CD8-positive, alpha-beta memory T cell (primary cell): ENCODE results near the gene CHST15. TPM values are rescaled to one million over a fixed set of nuclear protein-coding genes. Genes with fewer than 3 reads are reported as not detected.
A peak's percentile ranks its signal among the peaks of the same experiment; 100 is the strongest.

Experiments used
- CTCF ChIA-PET: fragments of 350-600 bp; sonication (Branson Sonifier 250); formaldehyde crosslinking; loops from one replicate; lab custom pipeline; 2021; ENCODE audit warnings: antibody characterized with exemption; lab: Charles Lee
- POLR2A ChIA-PET: fragments of 350-600 bp; sonication (Branson Sonifier 250); formaldehyde crosslinking; loops from one replicate; lab custom pipeline; 2021; ENCODE audit warnings: antibody characterized with exemption; lab: Charles Lee
- DNase-seq, 5 donors: peaks; one replicate each; pipeline versions ENCODE4 v3.0.0 to v3.0.0-alpha.2; 2020 to 2022; ENCODE audit warnings: mixed read lengths in 1 of 5
- H3K27ac ChIP-seq: one replicate; pipeline ENCODE4 v1.7.0; 2013; ENCODE audit warnings: low read depth, mild to moderate bottlenecking, low read length, moderate library complexity
- H3K27me3 ChIP-seq: 2 replicates; pipeline ENCODE4 v1.7.0; 2013; ENCODE audit warnings: low read length, mild to moderate bottlenecking; ENCODE audit not compliant: insufficient read depth, poor library complexity, severe bottlenecking
- H3K36me3 ChIP-seq: 2 replicates; pipeline ENCODE4 v1.7.0; 2013; ENCODE audit warnings: mild to moderate bottlenecking, low read length, moderate library complexity; ENCODE audit not compliant: insufficient read depth
- H3K4me1 ChIP-seq: 2 replicates; pipeline ENCODE4 v1.7.0; 2013; ENCODE audit warnings: mild to moderate bottlenecking, low read length, moderate library complexity; ENCODE audit not compliant: insufficient read depth
- H3K4me3 ChIP-seq: 2 replicates; pipeline ENCODE4 v1.7.0; 2013; ENCODE audit warnings: mild to moderate bottlenecking, low read length
- H3K9me3 ChIP-seq: 2 replicates; pipeline ENCODE4 v1.7.0; 2013; ENCODE audit warnings: mild to moderate bottlenecking, low read length
- H3K27ac Mint-ChIP-seq, 8 donors: one replicate each; pipeline ENCODE4 v1.8.0; 2020 to 2021; ENCODE audit warnings: mixed read lengths in 8 of 8, mild to moderate bottlenecking in 6 of 8, inconsistent platforms in 3 of 8, moderate library complexity in 3 of 8
- H3K27me3 Mint-ChIP-seq, 2 donors: one replicate each; pipeline ENCODE4 v1.8.0; 2020 to 2021; ENCODE audit warnings: mixed read lengths in 2 of 2, mild to moderate bottlenecking in 1 of 2, moderate library complexity in 1 of 2
- H3K36me3 Mint-ChIP-seq, 3 donors: one replicate each; pipeline ENCODE4 v1.8.0; 2020 to 2021; ENCODE audit warnings: mixed read lengths in 3 of 3, inconsistent platforms in 1 of 3, mild to moderate bottlenecking in 1 of 3
- H3K4me1 Mint-ChIP-seq, 3 donors: one replicate each; pipeline ENCODE4 v1.8.0; 2020 to 2021; ENCODE audit warnings: mixed read lengths in 3 of 3, inconsistent platforms in 1 of 3, mild to moderate bottlenecking in 1 of 3
- H3K4me3 Mint-ChIP-seq, 7 donors: one replicate each; pipeline ENCODE4 v1.8.0; 2020 to 2021; ENCODE audit warnings: mixed read lengths in 7 of 7, mild to moderate bottlenecking in 6 of 7, moderate library complexity in 4 of 7, inconsistent platforms in 2 of 7
- H3K9me3 Mint-ChIP-seq, 5 donors: one replicate each; pipeline ENCODE4 v1.8.0; 2020 to 2022; ENCODE audit warnings: mixed read lengths in 5 of 5, mild to moderate bottlenecking in 3 of 5, moderate library complexity in 2 of 5, inconsistent platforms in 1 of 5
- polyA plus RNA-seq: library from polyadenylated mRNA; unstranded; fragments of 300-500 nt; fragmentation: Illumina TruSeq; gene quantifications from one replicate; pipeline ENCODE4 v1.2.3, GENCODE V29; 2021
- total RNA-seq, 2 experiments: library from RNA; stranded (reverse); gene quantifications; one replicate each; pipeline ENCODE4 v1.2.3, GENCODE V29; 2021

Gene CHST15
- total and polyA plus RNA-seq, 3 experiments from 2014 or later, result 0.18 to 0.24 TPM; not detected in 1

GRCh38 chr10:123996302-123996701 is 97.1 kb downstream of the CHST15 start:
- H3K4me3 Mint-ChIP-seq, result no peak overlapping the region
- no peaks in the 10 kb centered on the region for H3K9me3 ChIP-seq
- H3K36me3 Mint-ChIP-seq, result no peaks in the 10 kb centered on the region
- peaks cover 0 to 4% (median 0%) of the 10 kb centered on the region in 5 donors for H3K9me3 Mint-ChIP-seq
- ChIA-PET POLR2A (no interaction called here), CTCF (interaction anchor here (0.9 to 4.0 kb wide), 6 partner anchors 15 to 1051 kb away, joined by 3 to 92 read pairs (median 4); no protein-coding TSS in a partner anchor)
- no peak overlapping the region for H3K27ac ChIP-seq
- no peak for DNase-seq
- H3K4me1 ChIP-seq, result peaks cover 11% of the 10 kb centered on the region
- H3K27me3 ChIP-seq, result peaks cover 15% of the 10 kb centered on the region
- peaks cover 9 to 13% (median 12%) of the 10 kb centered on the region in 3 donors for H3K4me1 Mint-ChIP-seq
- H3K4me3 ChIP-seq, result no peak overlapping the region
- H3K27me3 Mint-ChIP-seq, result peaks cover 23 to 57% of the 10 kb centered on the region in 2 donors
- H3K27ac Mint-ChIP-seq, result no peak overlapping the region
- H3K36me3 ChIP-seq, result no peaks in the 10 kb centered on the region

GRCh38 chr10:123995461-123996131 is 97.8 kb downstream of the CHST15 start:
- Histone ChIP-seq H3K36me3 (no peaks in the 10 kb centered on the region), H3K9me3 (no peaks in the 10 kb centered on the region), H3K4me1 (peaks cover 11% of the 10 kb centered on the region), H3K27me3 (peaks cover 15% of the 10 kb centered on the region), H3K4me3 (no peak overlapping the region), H3K27ac (no peak overlapping the region)
- Mint-ChIP-seq H3K27me3 (peaks cover 29 to 63% of the 10 kb centered on the region in 2 donors), H3K36me3 (no peaks in the 10 kb centered on the region), H3K4me3 (peak overlapping the region in 6 of 7 donors; percentile 57 to 82 (median 64)), H3K4me1 (peaks cover 9 to 15% (median 12%) of the 10 kb centered on the region in 3 donors), H3K9me3 (peaks cover 0 to 4% (median 0%) of the 10 kb centered on the region in 5 donors), H3K27ac (peak overlapping the region in 1 of 8 donors; percentile 63)
- CTCF ChIA-PET, result interaction anchor here (0.8 to 4.0 kb wide), 13 partner anchors 9 to 749 kb away, joined by 3 to 92 read pairs (median 3); no protein-coding TSS in a partner anchor
- no peak for DNase-seq
- POLR2A ChIA-PET, result no interaction called here

DNA sequence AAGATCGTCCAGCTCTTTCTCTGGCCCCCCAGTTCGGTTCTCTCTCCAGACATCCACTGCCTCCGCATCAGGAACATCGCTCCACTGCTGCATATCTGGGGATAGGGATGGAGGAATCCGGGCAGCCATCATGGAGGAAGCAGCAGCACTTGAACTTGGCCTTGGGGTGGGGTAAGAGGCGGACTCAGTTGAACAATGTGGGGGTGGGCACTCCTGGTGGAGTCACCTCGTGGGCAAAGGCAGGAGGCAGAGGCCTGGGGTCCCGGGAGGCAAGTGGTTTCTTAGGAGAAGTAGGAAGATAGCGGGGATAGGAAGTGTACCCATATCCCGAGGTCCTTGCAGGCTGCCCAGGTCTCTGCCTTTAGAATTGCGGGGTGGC is 98.3 kb downstream of the CHST15 start:
- CTCF ChIA-PET, result interaction anchor here (0.7 to 4.0 kb wide), 23 partner anchors 8 to 762 kb away, joined by 3 to 92 read pairs (median 4); no protein-coding TSS in a partner anchor
- Histone ChIP-seq H3K27ac (no peak overlapping the region), H3K36me3 (no peaks in the 10 kb centered on the region), H3K4me3 (peak overlapping the region; percentile 7), H3K4me1 (peaks cover 11% of the 10 kb centered on the region), H3K27me3 (peaks cover 15% of the 10 kb centered on the region), H3K9me3 (no peaks in the 10 kb centered on the region)
- no peak for DNase-seq
- peaks cover 0 to 4% (median 0%) of the 10 kb centered on the region in 5 donors for H3K9me3 Mint-ChIP-seq
- H3K4me3 Mint-ChIP-seq, result peak overlapping the region in 6 of 7 donors; percentile 57 to 82 (median 64)
- H3K36me3 Mint-ChIP-seq, result no peaks in the 10 kb centered on the region
- POLR2A ChIA-PET, result no interaction called here
- H3K4me1 Mint-ChIP-seq, result peaks cover 9 to 15% (median 12%) of the 10 kb centered on the region in 3 donors
- no peak overlapping the region for H3K27ac Mint-ChIP-seq
- H3K27me3 Mint-ChIP-seq, result peaks cover 33 to 68% of the 10 kb centered on the region in 2 donors

DNA sequence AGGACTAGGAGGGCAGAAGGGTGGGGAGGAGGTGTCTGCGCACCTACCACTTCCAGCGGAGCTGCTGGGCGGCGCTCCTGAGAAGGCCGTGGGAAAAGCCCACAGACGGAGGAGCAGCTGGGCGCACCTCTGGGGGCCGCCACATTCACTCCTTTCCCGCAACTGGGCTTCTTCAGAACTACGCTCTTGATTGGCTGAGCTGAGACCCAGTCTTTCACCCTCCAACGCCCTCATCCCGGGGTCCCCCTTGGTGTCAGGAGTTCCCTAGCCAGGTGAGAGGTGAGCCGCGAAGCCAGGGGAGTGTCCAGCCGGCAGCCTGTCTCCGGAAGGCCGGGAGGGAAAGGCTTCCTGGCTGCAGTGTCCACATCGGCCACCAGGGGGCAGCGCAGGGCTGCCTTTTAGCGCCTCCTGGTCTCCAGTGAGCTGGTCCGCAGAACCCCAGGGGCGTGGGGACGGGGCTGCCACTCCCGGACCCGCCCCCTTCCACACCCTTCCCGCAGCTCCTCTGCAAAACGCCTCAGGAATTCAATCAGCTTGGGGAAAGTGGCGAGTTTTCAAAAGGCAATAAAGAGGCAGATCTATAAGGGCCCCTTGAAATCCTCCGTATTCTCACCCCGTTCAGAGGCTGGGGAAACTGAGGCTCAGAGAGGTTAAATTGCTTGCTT is 98.8 kb downstream of the CHST15 start:
- H3K27ac Mint-ChIP-seq, result no peak overlapping the region
- H3K27ac ChIP-seq, result no peak overlapping the region
- ChIA-PET CTCF (interaction anchor here (0.7 to 4.0 kb wide), 22 partner anchors 9 to 763 kb away, joined by 3 to 92 read pairs (median 4); no protein-coding TSS in a partner anchor), POLR2A (no interaction called here)
- H3K4me1 Mint-ChIP-seq, result peaks cover 9 to 15% (median 12%) of the 10 kb centered on the region in 3 donors
- H3K9me3 Mint-ChIP-seq, result peaks cover 0 to 5% (median 0%) of the 10 kb centered on the region in 5 donors
- H3K4me3 ChIP-seq, result peak overlapping the region; percentile 7
- peaks cover 33 to 71% of the 10 kb centered on the region in 2 donors for H3K27me3 Mint-ChIP-seq
- peak; percentile 63 to 80 (median 70) for DNase-seq
- peaks cover 15% of the 10 kb centered on the region for H3K27me3 ChIP-seq
- H3K36me3 ChIP-seq, result no peaks in the 10 kb centered on the region
- peaks cover 11% of the 10 kb centered on the region for H3K4me1 ChIP-seq
- no peaks in the 10 kb centered on the region for H3K9me3 ChIP-seq
- H3K36me3 Mint-ChIP-seq, result no peaks in the 10 kb centered on the region
- peak overlapping the region in 6 of 7 donors; percentile 57 to 82 (median 64) for H3K4me3 Mint-ChIP-seq

GRCh38 chr10:123993534-123994416 is 99.6 kb downstream of the CHST15 start:
- no peak for DNase-seq
- no peaks in the 10 kb centered on the region for H3K9me3 ChIP-seq
- ChIA-PET POLR2A (no interaction called here), CTCF (interaction anchor here (1.0 to 4.0 kb wide), 12 partner anchors 8 to 752 kb away, joined by 3 to 92 read pairs (median 4); no protein-coding TSS in a partner anchor)
- Mint-ChIP-seq H3K4me1 (peaks cover 9 to 15% (median 12%) of the 10 kb centered on the region in 3 donors), H3K36me3 (no peaks in the 10 kb centered on the region), H3K9me3 (peaks cover 0 to 5% (median 0%) of the 10 kb centered on the region in 5 donors), H3K27me3 (peaks cover 30 to 78% of the 10 kb centered on the region in 2 donors), H3K4me3 (peak overlapping the region in 1 of 7 donors; percentile 38), H3K27ac (peak overlapping the region in 2 of 8 donors; percentile 17)
- H3K27me3 ChIP-seq, result peaks cover 15% of the 10 kb centered on the region
- peaks cover 11% of the 10 kb centered on the region for H3K4me1 ChIP-seq
- H3K4me3 ChIP-seq, result no peak overlapping the region
- H3K36me3 ChIP-seq, result no peaks in the 10 kb centered on the region
- H3K27ac ChIP-seq, result no peak overlapping the region

DNA sequence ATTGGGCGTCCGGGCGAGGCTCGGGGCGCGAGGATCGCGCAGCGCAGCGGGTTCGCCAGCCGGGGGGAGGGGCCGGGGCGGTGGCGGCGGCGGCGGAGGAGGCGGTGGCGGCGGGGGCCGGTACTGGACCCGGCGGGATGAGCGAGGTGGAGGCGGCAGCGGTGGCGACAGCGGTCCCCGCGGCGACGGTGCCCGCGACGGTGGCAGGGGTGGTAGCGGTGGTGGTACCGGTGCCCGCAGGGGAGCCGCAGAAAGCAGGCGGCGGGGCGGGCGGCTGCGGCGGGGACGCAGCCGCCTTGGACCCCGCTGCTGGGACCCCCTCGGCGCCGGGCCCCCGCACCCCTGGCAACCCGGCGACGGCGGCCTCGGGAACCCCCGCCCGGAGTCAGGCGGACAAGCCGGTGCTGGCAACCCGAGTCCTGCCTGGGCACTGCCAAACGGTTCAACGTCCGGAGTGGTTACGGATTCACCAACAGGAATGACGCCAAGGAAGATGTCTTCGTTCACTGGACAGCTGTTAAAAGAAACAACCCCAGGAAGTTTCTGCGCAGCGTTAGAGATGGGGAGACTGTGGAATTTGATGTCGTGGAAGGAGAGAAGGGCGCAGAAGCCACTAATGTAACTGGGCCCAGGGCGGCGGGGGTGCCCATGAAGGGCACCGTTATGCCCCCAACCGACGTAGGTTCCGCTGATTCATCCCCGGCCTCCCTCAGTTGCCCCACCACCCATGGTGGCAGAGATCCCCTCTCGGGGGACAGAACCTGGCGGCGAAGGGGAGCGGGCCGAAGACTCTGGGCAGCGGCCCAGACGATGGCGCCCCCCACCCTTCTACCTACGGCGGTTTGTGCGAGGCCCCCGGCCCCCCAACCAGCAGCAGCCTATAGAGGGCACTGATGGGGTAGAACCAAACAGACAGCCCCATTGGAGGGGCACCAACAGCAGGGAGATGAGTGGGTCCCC is 101.5 kb downstream of the CHST15 start:
- no peak overlapping the region for H3K4me3 Mint-ChIP-seq
- Histone ChIP-seq H3K9me3 (no peaks in the 10 kb centered on the region), H3K4me1 (peaks cover 11% of the 10 kb centered on the region), H3K27ac (no peak overlapping the region), H3K36me3 (no peaks in the 10 kb centered on the region), H3K4me3 (no peak overlapping the region), H3K27me3 (peaks cover 15% of the 10 kb centered on the region)
- no peak for DNase-seq
- H3K27me3 Mint-ChIP-seq, result peaks cover 27 to 67% of the 10 kb centered on the region in 2 donors
- H3K9me3 Mint-ChIP-seq, result peaks cover 0 to 5% (median 0%) of the 10 kb centered on the region in 5 donors
- ChIA-PET POLR2A (no interaction called here), CTCF (interaction anchor here (2.9 kb wide), 1 partner anchor 397 kb away, joined by 10 read pairs; no protein-coding TSS in a partner anchor)
- H3K36me3 Mint-ChIP-seq, result no peaks in the 10 kb centered on the region
- peaks cover 9 to 15% (median 12%) of the 10 kb centered on the region in 3 donors for H3K4me1 Mint-ChIP-seq
- no peak overlapping the region for H3K27ac Mint-ChIP-seq
